ENCODE results near the gene PDE7B. TPM values are rescaled to one million over a fixed set of nuclear protein-coding genes. Genes with fewer than 3 reads are reported as not detected.

Gene PDE7B
- polyA plus RNA-seq, 1 donor (not counting 4 experiments of a cell fraction or from before 2014, with no cell fraction given) = 0.01 TPM

DNA sequence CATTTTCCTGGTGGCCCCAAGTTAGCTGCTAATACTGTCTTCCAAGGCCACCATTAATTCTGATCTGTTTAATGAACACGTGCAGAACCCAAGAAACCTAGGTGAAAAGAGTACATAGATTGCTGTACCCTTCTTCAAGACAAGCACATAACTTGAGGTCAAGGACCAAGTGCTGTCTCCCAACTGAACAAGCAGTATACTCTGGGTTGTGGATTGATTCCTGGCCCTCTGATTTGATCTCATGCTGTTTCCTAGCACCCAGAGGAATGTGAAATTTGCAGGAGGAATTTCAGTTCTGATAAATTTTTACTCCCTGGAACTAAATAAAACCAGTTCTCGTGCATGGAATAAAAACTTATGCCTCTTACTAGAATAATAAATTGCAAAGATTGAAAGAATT lies 323.0 kb downstream of the PDE7B start:
- H3K79me2 ChIP-seq (ENCODE audit: control insufficient read depth, insufficient read depth, low read length) = no peaks in the 10 kb centered on the region
- H4K20me1 ChIP-seq (ENCODE audit: control insufficient read depth, extremely low read depth, insufficient read depth, low read length) = no peaks in the 10 kb centered on the region
- H3K4me2 ChIP-seq (ENCODE audit: control insufficient read depth, extremely low read depth, insufficient read depth, low read depth, low read length) = no peak overlapping the region
- no peak for FAIRE-seq
- H3K36me3 ChIP-seq (ENCODE audit: control insufficient read depth in 2 of 2, extremely low read depth in 1 of 2, insufficient read depth in 2 of 2, low read length in 2 of 2) = no peaks in the 10 kb centered on the region
- H3K9ac ChIP-seq (ENCODE audit: control insufficient read depth, extremely low read depth, insufficient read depth, low read length) = no peak overlapping the region
- dilution Hi-C loops (cut with MboI; ENCODE audit: extremely low pct_ligation_motif_present, low sequenced_read_pairs) = no loop called here
- TF ChIP-seq EZH2 (IDR thresholded peaks at IDR 0.05; ENCODE audit: low read length) = no peak
- TF ChIP-seq, protein P1, sequence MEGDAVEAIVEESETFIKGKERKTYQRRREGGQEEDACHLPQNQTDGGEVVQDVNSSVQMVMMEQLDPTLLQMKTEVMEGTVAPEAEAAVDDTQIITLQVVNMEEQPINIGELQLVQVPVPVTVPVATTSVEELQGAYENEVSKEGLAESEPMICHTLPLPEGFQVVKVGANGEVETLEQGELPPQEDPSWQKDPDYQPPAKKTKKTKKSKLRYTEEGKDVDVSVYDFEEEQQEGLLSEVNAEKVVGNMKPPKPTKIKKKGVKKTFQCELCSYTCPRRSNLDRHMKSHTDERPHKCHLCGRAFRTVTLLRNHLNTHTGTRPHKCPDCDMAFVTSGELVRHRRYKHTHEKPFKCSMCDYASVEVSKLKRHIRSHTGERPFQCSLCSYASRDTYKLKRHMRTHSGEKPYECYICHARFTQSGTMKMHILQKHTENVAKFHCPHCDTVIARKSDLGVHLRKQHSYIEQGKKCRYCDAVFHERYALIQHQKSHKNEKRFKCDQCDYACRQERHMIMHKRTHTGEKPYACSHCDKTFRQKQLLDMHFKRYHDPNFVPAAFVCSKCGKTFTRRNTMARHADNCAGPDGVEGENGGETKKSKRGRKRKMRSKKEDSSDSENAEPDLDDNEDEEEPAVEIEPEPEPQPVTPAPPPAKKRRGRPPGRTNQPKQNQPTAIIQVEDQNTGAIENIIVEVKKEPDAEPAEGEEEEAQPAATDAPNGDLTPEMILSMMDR (optimal IDR thresholded peaks at IDR 0.05 in 1 of 3, IDR thresholded peaks at IDR 0.05 in 1 of 3, conservative IDR thresholded peaks at IDR 0.05 in 1 of 3; ENCODE audit: extremely low read depth in 1 of 3, insufficient read depth in 2 of 3, low read length in 3 of 3) = no peak
- no peak overlapping the region for H2AFZ ChIP-seq (ENCODE audit: control insufficient read depth, low read length)
- no peak overlapping the region for H3K4me3 ChIP-seq (ENCODE audit: control insufficient read depth in 2 of 3, extremely low read depth in 1 of 3, insufficient read depth in 2 of 3, low read depth in 1 of 3, low read length in 3 of 3)
- DNase-seq (ENCODE audit: low read depth, low spot score) = no peak
- H3K9me1 ChIP-seq (ENCODE audit: control insufficient read depth, extremely low read depth, insufficient read depth, low read length) = no peaks in the 10 kb centered on the region
- H3K27me3 ChIP-seq (ENCODE audit: control insufficient read depth, extremely low read depth, insufficient read depth, low read length) = no peaks in the 10 kb centered on the region
- H3K4me1 ChIP-seq (ENCODE audit: control insufficient read depth, extremely low read depth, insufficient read depth, low read length) = no peaks in the 10 kb centered on the region
- H3K27ac ChIP-seq (ENCODE audit: control insufficient read depth, insufficient read depth, low read length) = no peak overlapping the region
- no peaks in the 10 kb centered on the region for H3K9me3 ChIP-seq (ENCODE audit: control insufficient read depth, low read depth, low read length)

DNA sequence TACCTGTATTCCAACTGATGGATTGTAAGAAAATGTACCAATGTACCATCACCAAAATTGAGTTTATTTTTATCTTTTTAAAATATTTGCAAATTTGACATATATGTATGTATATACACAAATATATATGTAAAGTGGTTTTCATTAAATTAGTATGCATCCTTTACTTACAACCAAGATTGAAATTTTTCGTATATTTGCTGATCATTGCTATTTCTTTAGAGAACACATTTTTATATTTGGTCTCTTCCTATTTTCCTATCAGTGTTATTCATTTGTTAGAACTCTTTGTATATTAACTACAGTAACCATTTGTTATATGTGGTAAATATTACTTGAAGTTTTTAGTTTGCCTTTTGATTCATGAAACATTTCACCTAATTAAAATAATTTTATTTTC lies 324.4 kb downstream of the PDE7B start:
- no peaks in the 10 kb centered on the region for H3K27me3 ChIP-seq (ENCODE audit: control insufficient read depth, extremely low read depth, insufficient read depth, low read length)
- no peak overlapping the region for H3K9ac ChIP-seq (ENCODE audit: control insufficient read depth, extremely low read depth, insufficient read depth, low read length)
- no peaks in the 10 kb centered on the region for H3K79me2 ChIP-seq (ENCODE audit: control insufficient read depth, insufficient read depth, low read length)
- H4K20me1 ChIP-seq (ENCODE audit: control insufficient read depth, extremely low read depth, insufficient read depth, low read length) = no peaks in the 10 kb centered on the region
- dilution Hi-C loops (cut with MboI; ENCODE audit: extremely low pct_ligation_motif_present, low sequenced_read_pairs) = no loop called here
- DNase-seq (ENCODE audit: low read depth, low spot score) = no peak
- no peaks in the 10 kb centered on the region for H3K36me3 ChIP-seq (ENCODE audit: control insufficient read depth in 2 of 2, extremely low read depth in 1 of 2, insufficient read depth in 2 of 2, low read length in 2 of 2)
- H2AFZ ChIP-seq (ENCODE audit: control insufficient read depth, low read length) = no peak overlapping the region
- no peak for TF ChIP-seq EZH2 (IDR thresholded peaks at IDR 0.05; ENCODE audit: low read length)
- TF ChIP-seq, protein P1 (optimal IDR thresholded peaks at IDR 0.05 in 1 of 3, IDR thresholded peaks at IDR 0.05 in 1 of 3, conservative IDR thresholded peaks at IDR 0.05 in 1 of 3; ENCODE audit: extremely low read depth in 1 of 3, insufficient read depth in 2 of 3, low read length in 3 of 3) = no peak
- H3K27ac ChIP-seq (ENCODE audit: control insufficient read depth, insufficient read depth, low read length) = no peak overlapping the region
- no peak overlapping the region for H3K4me2 ChIP-seq (ENCODE audit: control insufficient read depth, extremely low read depth, insufficient read depth, low read depth, low read length)
- no peaks in the 10 kb centered on the region for H3K9me1 ChIP-seq (ENCODE audit: control insufficient read depth, extremely low read depth, insufficient read depth, low read length)
- no peaks in the 10 kb centered on the region for H3K9me3 ChIP-seq (ENCODE audit: control insufficient read depth, low read depth, low read length)
- FAIRE-seq = no peak
- H3K4me3 ChIP-seq (ENCODE audit: control insufficient read depth in 2 of 3, extremely low read depth in 1 of 3, insufficient read depth in 2 of 3, low read depth in 1 of 3, low read length in 3 of 3) = no peak overlapping the region
- no peaks in the 10 kb centered on the region for H3K4me1 ChIP-seq (ENCODE audit: control insufficient read depth, extremely low read depth, insufficient read depth, low read length)
